NT2/D1 (cell line): Measurements from ENCODE around the gene CHST12.

ENCODE experiments used
- SUZ12 ChIP-seq: IDR thresholded peaks from 2 replicates; pipeline ENCODE4 v1.6.1; 2011; ENCODE audit not compliant: insufficient read length, insufficient read depth; ENCODE audit errors: extremely low read depth
- YY1 ChIP-seq: IDR thresholded peaks from 2 replicates; pipeline ENCODE4 v1.6.1; 2011; ENCODE audit not compliant: insufficient read length, insufficient read depth
- ZNF274 ChIP-seq: IDR thresholded peaks from 2 replicates; pipeline ENCODE4 v1.6.1; 2011; ENCODE audit warnings: mild to moderate bottlenecking, low read depth, low read length

GRCh38 chr7:2474813-2475677 lies 71.6 kb downstream of the CHST12 start:
- TF ChIP-seq YY1 (no peak), ZNF274 (no peak), SUZ12 (no peak)
